H1 (cell line): Measurements from ENCODE around the gene PRRG4. TPM values are rescaled to one million over a fixed set of nuclear protein-coding genes. Genes with fewer than 3 reads are reported as not detected.

Experiments used
- CHD7 ChIP-seq: fragments of 300-600 bp; sonication (generic); IDR thresholded peaks from 2 replicates; pipeline ENCODE4 v1.7.1; 2012; ENCODE audit warnings: low read length, moderate library complexity, mild to moderate bottlenecking, inconsistent platforms; ENCODE audit not compliant: insufficient replicate concordance
- JUN ChIP-seq: IDR thresholded peaks from 2 replicates; pipeline ENCODE4 v1.6.1; 2011; ENCODE audit warnings: low read depth, mild to moderate bottlenecking, improper control_type of control experiment, low read length
- polyA plus RNA-seq, 7 experiments: library from polyadenylated mRNA; depleted of rRNA in 3 of 7; stranded (reverse) in 5 of 7; unstranded in 2 of 7; fragments of >200 nt in 5 of 7; fragments of 200-250 nt in 2 of 7; gene quantifications; 1 replicate in 5 of 7; 2 replicates in 1 of 7; 4 replicates in 1 of 7; pipeline versions ENCODE4 v1.2.1 to v1.2.3, GENCODE V29; 2011 to 2013; ENCODE audit warnings: missing spikeins in 2 of 7, mixed read lengths in 2 of 7
- total RNA-seq: library from RNA; stranded (reverse); fragmentation: NEBNext Ultra II Directional; extraction: Animal tissue kit (Norgen Biotek cat#: 25700); gene quantifications from 2 replicates; pipeline ENCODE4 v1.2.1, GENCODE V29; 2021

The PRRG4 gene
- total and polyA plus RNA-seq, 2 of the 8 experiments (the other 6 are each of a cell fraction or from before 2014, with no cell fraction given): 0.65 to 1.7 TPM

GRCh38 chr11:32830796-32831195, 1.1 kb downstream of the PRRG4 start (continued):
- TF ChIP-seq CHD7 (no peak), JUN (no peak)
